ENCODE results near the gene SRGAP2C.
"Not testable (repeated sequence)": the region's sequence is repeated elsewhere in the genome, so short reads cannot be mapped to it uniquely, and the experiment has no call there.

GRCh38 chr1:121332141-121332540 is 147.4 kb downstream of the SRGAP2C start:
- not testable (repeated sequence) for TF ChIP-seq POLR2A (IDR thresholded peaks at IDR 0.05; ENCODE audit: low read depth, low read length); TAF1 (IDR thresholded peaks at IDR 0.05; ENCODE audit: low read depth, low read length); POLR2AphosphoS5 (IDR thresholded peaks at IDR 0.05; ENCODE audit: low read depth, low read length); PAX5 (IDR thresholded peaks at IDR 0.05; ENCODE audit: insufficient read depth, low read length, severe bottlenecking)
